ENCODE measurements around the gene SLC4A7. TPM values are rescaled to one million over a fixed set of nuclear protein-coding genes. Genes with fewer than 3 reads are reported as not detected.
"Not testable (repeated sequence)": the region's sequence is repeated elsewhere in the genome, so short reads cannot be mapped to it uniquely, and the experiment has no call there.

The SLC4A7 gene
- polyA plus RNA-seq, 4 donors: 20.2 to 24.2 (median 22.2) TPM

DNA sequence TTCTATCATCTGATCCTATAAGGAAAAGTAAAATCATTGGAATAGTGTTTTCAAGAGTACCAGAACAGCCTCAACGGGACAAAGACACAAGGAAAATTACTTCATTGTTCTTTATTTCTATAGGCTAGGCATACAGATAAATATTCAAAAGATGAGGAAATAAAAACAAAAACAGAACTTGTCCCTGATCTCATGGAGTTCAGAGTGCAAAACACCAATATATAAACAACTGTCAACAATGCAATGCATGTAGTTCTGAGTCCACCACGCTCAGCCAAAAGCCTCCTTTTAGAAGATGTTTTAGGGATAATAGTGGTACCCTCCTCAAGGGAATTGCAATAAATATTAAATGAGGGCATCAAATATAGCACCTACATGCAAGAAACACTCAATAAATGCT lies 4.6 kb upstream of the SLC4A7 start:
- no peak for DNase-seq (ENCODE audit: low read depth in 4 of 4, low spot score in 3 of 4)

DNA sequence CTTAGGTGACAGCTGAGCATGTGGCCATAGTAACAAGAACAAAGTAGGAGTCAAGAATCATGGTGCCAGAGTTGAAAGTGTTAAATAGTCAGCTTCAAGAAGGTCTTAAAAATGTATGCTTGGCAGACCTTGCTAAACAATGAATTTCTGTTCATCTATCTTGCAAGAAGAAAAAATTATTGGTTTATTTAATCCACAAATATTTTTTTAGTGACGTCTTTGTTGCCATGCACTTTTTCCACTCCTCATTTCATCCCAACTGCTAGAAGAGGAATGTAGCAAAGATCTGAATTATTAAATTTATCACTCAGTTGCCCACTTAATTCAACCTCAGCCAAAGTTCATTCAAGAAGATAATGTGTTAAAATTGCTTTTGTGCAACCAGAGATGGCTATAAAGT lies 3.2 kb upstream of the SLC4A7 start:
- no peak for DNase-seq (ENCODE audit: low read depth in 4 of 4, low spot score in 3 of 4)

DNA sequence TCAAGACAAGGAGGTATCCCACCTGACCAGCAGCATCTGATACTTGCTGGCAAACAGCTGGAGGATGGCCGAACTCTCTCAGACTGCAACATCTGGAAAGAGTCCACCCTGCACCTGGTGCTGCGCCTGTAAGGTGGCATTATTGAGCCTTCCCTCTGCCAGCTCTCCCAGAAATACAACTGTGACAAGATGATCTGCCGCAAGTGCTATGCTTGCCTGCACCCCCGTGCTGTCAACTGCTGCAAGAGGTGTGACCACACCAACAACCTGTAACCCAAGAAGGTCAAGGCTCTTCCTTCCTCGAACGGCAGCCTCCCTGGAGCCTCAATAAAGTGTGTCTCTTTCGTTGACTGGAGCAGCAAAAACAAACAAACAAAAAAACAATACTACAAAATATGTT lies 2.2 kb upstream of the SLC4A7 start:
- DNase-seq (ENCODE audit: low read depth in 4 of 4, low spot score in 3 of 4): no peak

DNA sequence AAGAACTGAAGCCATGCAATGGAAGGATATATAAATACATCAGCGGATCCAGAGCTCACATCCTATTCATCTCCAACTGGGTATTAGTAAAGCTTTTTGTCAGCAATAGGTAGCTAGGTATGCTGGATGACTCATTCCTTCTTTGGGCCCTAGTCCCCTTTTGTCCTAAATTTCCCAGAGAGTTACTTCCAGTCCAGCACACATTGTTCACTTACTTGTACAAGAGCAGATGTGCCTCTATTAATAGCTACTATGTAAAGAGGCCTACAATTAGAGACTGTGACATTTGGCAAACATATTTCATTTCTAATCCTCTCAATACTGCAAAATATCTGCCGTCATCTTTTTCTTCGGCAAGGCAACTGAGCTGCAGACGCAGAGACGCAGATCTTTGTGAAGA lies 1.7 kb upstream of the SLC4A7 start:
- no peak for DNase-seq (ENCODE audit: low read depth in 4 of 4, low spot score in 3 of 4)

DNA sequence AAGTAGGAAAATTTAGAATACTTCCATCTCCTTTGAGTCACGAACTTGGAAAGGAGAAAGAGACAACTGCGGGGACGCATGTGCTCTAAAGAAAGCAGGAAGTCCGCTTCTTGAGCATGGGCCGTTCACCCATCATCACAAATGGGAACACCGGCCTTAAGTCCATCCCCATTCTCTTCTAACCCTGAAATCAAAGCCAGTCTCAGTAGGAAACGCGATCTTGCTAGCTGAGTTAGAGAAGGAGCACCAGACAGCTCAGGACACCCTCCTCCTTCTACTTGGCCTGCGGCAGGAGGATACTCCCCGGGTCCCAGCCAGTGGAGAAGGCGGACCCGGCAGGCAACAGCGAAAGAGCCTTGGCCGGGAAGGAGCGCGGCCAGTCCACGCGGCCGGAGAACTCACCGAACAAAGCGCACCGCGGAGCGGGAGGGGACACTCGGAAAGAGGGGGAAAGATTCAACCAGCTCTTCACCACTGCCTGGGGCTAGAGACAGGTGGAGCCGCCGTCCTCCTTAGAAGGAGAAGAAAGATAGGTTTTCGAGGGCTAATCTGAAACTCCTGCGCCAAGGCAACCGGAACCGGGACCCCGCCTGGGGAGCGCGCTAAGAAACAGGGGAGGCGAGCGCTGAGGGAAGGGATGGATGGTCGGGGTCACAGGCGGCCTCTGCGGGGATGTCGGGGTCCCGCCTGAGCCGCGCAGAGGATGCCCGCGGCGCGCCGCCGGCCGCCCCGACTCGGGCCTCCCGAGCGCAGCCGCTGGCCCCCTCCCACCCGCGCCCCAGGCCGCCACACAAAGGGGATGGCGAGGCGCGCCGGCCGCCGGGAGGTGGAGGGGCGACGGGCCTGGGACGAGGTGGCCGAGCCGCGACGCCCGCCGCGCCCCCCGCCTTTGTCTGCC lies 818 bp downstream of the SLC4A7 start:
- DNase-seq (ENCODE audit: low read depth in 4 of 4, low spot score in 3 of 4): peak; percentile 32 to 60 (median 46)

DNA sequence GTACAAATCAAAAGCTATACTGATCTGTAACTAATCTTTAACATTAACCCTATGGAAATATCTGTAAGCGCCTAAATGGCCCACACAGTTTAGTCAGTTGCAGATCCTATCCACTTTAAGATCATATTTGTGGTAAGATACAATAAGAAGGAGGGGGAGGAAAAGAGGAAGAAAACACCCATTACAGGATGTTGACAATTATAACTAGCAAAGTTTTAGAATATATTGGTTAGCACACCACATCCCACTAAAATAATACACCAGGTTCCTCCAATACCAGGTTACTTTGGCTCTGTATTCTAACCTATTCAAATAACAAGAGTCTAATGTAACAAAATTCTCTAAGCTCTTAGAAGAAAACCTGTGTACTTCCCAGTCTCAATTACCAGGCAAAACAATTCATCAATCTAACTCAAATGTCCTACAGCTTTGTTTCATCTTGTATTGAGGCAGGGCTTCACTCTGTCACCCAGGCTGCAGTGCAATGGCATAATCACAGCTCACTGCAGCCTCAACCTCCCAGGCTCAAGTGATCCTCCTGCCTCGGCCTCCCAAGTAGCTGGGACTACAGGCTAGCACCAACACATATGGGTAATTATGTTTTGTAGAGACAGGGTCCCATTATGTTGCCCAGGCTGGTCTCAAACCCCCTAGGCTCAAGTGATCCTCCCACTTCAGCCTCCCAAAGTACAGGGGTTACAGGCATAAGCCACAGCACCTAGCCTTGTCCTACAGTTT lies 4.2 kb downstream of the SLC4A7 start:
- no peak for DNase-seq (ENCODE audit: low read depth in 4 of 4, low spot score in 3 of 4)

DNA sequence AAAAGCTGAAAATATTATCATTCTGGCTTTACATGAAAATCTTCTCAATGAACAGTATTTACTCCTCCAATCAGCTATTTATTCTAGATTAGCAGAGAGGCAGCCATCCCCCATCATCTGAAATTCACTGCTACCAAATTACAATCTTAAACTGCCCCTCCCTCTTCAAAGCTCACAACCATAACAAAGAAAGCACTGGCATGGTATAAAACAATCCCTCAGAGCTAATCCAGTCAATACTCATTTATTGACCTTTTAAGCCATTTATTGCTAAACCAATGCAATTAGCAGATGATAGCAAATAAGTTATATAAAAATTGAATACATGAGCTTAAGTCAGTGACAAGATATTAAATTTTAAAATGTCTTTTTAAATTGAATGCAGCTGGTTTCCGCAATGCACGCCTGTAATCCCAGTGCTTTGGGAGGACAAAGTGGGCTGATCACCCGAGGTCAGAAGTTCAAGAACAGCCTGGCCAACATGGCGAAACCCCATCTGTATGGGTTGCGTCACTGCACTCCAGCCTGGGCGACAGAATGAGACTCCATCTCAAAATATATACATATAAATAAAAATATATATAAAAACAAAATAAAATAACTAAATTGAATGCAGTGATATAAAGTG lies 12.1 kb downstream of the SLC4A7 start:
- DNase-seq (ENCODE audit: low read depth in 4 of 4, low spot score in 3 of 4): no peak

DNA sequence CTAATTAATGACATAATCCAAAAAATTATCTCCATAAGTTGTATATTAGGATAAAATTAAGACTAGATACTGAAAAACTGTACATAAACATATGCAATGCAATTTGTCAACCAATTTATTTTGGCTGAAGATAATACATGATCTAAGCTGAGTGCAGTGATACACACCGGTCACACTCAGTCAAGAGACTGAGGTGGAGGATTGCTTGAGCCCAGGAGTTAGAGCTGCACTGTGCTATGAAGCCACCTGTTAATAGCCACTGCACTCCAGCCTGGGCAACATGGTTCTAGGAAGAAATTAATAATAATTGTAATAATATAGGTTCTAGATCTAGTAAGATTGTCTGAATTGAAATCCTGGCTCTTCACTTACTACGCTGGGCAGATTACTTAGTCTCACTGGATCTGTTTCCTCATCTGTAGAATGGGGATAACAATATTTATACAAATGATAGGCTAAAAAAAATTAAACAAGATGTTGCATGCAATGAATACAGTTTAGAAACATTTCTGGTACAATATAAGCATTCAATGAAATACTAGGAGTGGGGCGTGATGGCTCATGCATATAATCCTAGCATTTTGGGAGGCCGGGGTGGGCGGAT lies 15.8 kb downstream of the SLC4A7 start:
- no peak for DNase-seq (ENCODE audit: low read depth in 4 of 4, low spot score in 3 of 4)

DNA sequence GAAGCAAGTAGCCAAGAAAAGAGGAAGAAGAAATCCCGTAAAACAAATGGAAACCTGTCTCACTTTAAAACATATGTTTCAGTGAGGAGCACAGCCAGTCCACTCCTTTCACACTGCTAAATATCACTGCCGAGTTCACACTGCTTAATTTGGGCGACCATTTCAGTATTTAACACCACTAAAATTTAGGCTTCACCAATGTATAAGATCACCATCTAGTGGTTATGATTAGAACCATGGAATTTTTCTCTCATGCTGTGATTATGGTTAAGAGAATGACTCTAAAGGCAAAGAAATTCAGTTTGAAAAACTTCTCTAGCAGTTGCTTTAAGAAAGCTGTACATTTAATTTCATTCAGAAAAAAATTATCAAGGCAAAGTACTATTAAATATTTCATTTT lies 16.6 kb downstream of the SLC4A7 start:
- no peak for DNase-seq (ENCODE audit: low read depth in 4 of 4, low spot score in 3 of 4)

DNA sequence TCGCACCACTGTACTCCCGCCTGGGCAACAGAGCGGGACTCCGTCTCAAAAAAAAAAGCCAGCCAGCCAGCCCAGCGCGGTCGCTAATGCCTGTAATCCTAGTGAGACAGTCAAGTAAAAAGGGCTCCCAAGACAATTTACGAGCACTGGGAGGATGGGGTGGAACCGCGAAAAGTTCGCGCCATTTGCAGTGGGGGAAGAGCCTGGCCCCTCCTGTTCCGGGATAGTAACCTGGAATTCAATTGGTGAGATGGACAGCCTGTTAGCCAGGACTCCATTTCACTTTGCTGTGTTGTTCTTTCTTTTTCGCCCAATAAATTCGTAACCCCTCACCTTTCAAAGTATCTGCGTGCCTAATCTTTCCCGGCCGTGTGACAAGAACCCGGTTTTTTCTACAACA lies 19.5 kb downstream of the SLC4A7 start:
- DNase-seq (ENCODE audit: low read depth in 4 of 4, low spot score in 3 of 4): no peak

DNA sequence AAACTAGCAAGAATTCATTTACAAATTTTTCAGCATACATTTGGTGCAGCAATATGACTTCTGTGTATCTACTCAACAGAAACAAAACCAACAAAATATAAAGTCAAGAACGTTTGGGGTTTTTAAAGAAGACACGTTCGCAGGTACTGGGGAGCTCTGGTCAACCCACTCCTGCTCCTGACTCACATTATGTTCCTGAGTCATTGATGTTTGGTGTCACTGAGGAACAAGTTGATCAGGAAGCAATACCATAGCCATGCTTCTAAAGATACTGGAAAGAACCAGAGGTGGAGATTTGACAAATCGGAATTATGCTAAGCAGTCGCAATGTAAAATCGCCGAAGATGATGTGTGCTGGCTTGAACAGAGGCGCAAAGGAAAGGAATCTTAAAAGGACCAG lies 22.0 kb downstream of the SLC4A7 start:
- DNase-seq (ENCODE audit: low read depth in 4 of 4, low spot score in 3 of 4): no peak

DNA sequence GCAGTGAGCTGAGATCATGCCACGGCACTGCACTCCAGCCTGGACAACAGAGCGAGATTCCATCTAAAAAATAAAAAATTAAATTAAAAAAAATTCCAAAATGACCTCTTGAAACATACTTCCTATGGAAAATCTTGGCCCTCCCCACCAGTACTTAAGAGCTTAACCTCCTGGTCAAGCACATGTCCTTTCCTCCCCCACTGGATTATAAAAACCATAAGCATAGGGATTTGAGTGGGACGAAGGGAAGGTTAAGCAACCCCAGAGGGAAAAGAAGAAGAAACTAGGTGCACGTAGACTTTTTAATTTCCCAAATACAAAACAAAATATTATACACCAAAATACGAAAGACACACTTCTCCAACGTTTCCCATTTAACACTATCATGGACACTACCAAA lies 25.3 kb downstream of the SLC4A7 start:
- DNase-seq (ENCODE audit: low read depth in 4 of 4, low spot score in 3 of 4): no peak

DNA sequence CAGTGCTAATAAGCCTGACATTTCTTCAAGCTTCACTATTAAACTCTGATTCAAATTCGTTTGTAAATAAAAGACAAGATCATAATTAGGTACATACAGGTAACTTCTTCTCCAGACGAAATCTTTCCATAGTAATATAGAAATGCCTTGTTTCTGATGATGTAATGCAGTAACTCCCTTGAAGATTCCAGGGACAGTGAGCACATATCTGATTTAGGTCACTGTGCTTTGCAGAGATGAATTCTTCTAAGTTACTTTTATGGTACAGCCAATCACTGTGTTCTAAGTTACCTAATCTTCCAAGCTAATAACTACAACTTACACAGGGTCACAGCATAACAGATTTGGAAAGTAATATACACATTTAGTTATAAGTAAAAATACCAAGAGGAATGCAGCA lies 27.6 kb downstream of the SLC4A7 start:
- DNase-seq (ENCODE audit: low read depth in 4 of 4, low spot score in 3 of 4): no peak

DNA sequence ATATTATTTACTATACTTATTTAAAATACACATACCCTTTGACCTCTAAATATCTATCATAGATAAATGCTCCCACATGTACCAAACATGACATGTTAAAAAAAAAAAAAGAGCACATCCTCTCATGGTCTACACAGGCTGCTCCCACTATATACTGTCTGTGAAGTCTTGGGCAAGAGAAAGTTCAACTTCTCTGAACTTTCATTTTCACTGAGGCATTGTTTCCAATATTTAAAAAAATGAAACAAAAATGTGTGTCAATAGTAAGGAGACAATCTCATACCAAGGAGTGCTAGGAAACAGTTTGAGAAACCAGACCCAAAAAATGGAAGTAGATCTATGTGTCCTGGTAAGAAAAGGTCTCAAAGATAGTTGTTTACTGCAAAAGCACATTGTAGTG lies 29.3 kb downstream of the SLC4A7 start:
- no peak for DNase-seq (ENCODE audit: low read depth in 4 of 4, low spot score in 3 of 4)

DNA sequence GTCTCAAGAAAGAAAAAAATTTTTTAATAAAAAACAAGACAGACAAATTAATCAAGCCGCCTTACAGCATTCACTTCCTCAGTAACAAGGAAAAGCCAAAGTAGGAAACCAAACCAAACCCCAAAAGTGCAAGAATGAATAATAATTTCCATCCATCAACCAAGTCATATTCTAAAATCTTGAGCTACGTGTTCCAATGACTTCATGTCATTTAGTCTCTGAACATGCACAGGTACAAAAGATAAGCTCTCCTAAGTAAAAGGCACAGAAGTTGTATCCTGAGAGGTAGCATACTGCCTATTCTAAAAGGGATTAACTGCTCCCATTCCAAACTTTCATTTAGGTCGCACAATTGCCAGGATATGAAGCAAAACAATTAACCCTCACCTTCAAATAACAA lies 29.7 kb downstream of the SLC4A7 start:
- no peak for DNase-seq (ENCODE audit: low read depth in 4 of 4, low spot score in 3 of 4)

DNA sequence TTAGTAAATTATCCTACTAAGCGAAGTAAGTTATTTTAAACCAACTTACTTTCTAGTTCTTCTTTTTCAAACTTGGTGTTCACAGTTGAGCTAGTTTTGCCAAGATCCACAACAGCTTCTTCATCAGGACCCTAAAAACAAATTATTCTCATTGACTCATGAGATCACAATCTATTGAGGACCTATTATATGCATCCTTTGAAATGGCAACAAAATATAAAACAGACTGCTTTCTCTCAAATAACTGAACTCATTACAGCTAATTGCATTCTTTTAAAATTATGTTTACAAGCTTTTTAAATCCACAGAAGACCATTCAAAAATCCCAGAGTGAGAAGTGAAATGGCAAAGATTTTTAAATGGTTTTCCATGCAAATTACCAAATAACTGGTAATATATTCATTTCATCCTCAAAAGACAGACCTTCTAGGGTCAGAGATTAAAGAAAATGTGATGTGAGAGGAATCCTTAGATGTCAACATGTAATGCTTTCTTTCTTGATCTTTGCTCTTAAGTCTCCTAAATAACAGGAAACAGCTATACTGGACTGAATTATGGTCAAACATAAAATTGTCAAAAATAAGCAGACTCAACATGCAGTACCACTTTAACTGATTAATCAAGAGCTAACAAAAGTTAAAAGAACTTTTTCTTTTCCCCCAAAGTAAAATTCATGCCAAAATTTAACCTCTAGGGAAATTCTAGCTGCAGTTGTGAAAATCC lies 31.7 kb downstream of the SLC4A7 start:
- peak in 2 of 4 donors; percentile 7 to 19 for DNase-seq (ENCODE audit: low read depth in 4 of 4, low spot score in 3 of 4)

DNA sequence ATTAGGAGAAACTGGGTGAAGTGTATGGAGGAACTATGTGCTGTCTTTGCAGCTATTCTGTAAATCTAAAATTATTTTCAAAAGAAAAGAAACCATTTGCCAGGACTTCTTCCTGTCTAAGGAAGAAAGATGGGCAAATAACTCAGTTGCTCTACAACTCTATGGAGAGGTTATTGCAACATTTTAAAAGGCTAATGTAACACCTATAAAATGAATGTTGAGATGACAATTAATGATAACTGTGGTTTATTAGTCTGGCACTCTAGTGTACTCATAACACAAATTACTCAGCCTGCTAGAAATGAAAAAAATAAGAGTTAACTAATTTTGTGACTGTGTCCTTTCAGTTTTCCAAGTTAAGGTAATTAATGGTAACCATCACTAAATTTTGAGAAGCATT lies 32.3 kb downstream of the SLC4A7 start:
- no peak for DNase-seq (ENCODE audit: low read depth in 4 of 4, low spot score in 3 of 4)

DNA sequence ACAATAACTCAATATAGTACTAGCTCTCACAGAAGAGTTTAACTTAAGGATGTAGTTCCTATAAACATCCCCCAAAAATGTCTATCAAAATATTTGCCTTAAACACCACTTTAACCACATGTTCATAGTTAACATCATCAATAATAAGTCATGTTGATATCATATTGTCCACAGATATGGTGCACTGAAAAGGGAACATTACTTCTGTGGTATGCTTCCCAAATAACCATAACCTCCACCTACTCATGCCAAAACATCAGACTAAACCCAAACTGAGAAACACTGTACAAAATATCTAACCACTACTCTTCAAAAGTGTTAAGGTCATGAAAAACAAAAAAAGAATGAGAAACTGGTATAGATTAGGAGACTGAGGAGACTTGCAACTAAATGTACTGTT lies 32.9 kb downstream of the SLC4A7 start:
- DNase-seq (ENCODE audit: low read depth in 4 of 4, low spot score in 3 of 4): no peak

DNA sequence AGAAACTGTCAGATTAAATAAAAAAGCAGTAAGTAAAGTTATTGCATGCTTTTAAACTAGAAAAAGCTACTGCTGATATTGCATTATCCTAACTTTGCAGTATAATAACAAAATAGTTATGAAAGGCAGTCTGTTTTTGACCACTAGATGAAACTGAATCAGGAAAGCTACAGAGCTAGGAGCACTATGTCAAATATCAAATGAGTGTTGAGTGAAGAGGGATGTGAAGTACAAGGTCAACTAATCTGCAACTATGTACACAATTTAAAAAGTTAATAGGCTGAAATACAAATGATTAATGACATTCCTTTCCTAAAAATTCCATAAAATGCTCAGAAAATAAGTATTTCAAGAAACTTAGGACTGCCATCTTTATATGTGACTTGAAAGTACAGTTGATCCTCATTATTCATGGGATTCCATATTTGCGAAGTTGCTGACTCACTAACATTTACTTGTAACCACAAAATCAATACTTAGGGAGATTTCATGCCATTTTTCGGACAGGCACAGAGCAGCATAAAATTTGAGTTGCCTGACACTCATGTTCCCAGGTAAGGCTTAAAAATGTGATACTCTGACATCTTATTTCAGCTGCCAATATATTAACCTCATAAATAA lies 34.5 kb downstream of the SLC4A7 start:
- DNase-seq (ENCODE audit: low read depth in 4 of 4, low spot score in 3 of 4): no peak

DNA sequence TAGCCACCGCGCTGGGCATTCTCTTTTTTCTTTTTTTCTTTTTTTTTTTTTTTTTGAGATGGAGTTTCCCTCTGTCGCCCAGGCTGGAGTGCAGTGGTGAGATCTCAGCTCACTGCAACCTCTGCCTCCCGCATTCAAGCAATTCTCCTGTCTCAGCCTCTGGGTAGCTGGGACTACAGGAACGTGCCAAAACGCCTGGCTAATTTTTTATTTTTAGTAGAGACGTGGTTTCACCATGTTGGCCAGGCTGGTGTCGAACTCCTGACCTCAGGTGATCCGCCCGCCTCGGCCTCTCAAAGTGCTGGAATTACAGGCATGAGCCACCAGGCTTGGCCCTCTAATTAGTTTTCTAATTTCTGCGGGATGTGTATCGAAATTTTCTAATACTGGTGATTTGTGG lies 41.2 kb downstream of the SLC4A7 start:
- DNase-seq (ENCODE audit: low read depth in 4 of 4, low spot score in 3 of 4): not testable (repeated sequence)

All from right renal pelvis (tissue), 4 donors.